ENCODE data around the gene ERC2.
"Not testable (repeated sequence)": the region's sequence is repeated elsewhere in the genome, so short reads cannot be mapped to it uniquely, and the experiment has no call there.

ERC2 gene

GRCh38 chr3:56015374-56015773 is 452.9 kb downstream of the ERC2 start:
- not testable (repeated sequence) for DNase-seq (ENCODE audit: low spot score); FAIRE-seq

- FAIRE-seq (no peak), DNase-seq (ENCODE audit: low spot score) (no peak)
Observed at GRCh38 chr3:56012721-56013120, 455.5 kb downstream of the ERC2 start.

GRCh38 chr3:56005196-56005805 is 463.0 kb downstream of the ERC2 start:
- FAIRE-seq, result no peak

GRCh38 chr3:56003129-56003528 is 465.1 kb downstream of the ERC2 start:
- no peak for FAIRE-seq
- DNase-seq (ENCODE audit: low spot score), result no peak

More at GRCh38 chr3:56005196-56005805, 463.0 kb downstream of the ERC2 start:
- peak; percentile 29 for DNase-seq (ENCODE audit: low spot score)

- no peak for DNase-seq (ENCODE audit: low spot score)
- no peak for FAIRE-seq
Observed at GRCh38 chr3:56001991-56002390, 466.3 kb downstream of the ERC2 start.

- DNase-seq (ENCODE audit: low spot score), result no peak
- no peak for FAIRE-seq
Observed at GRCh38 chr3:56001537-56001936, 466.7 kb downstream of the ERC2 start.

GRCh38 chr3:55989366-55989765 is 478.9 kb downstream of the ERC2 start:
- DNase-seq (ENCODE audit: low spot score), result no peak
- no peak for FAIRE-seq

GRCh38 chr3:55988905-55989304 is 479.4 kb downstream of the ERC2 start:
- DNase-seq (ENCODE audit: low spot score), result no peak
- FAIRE-seq, result no peak

GRCh38 chr3:55984626-55985025 is 483.6 kb downstream of the ERC2 start:
- FAIRE-seq (no peak), DNase-seq (ENCODE audit: low spot score) (peak; percentile 11)

- DNase-seq (ENCODE audit: low spot score), result no peak
- FAIRE-seq, result no peak
Observed at GRCh38 chr3:55978953-55979352, 489.3 kb downstream of the ERC2 start.

GRCh38 chr3:55974421-55975165 is 493.7 kb downstream of the ERC2 start:
- DNase-seq (ENCODE audit: low spot score) (no peak), FAIRE-seq (no peak)

GRCh38 chr3:55969634-55970033 is 498.6 kb downstream of the ERC2 start:
- no peak for FAIRE-seq
- DNase-seq (ENCODE audit: low spot score), result no peak

GRCh38 chr3:55968331-55968730 is 499.9 kb downstream of the ERC2 start:
- DNase-seq (ENCODE audit: low spot score) (no peak), FAIRE-seq (no peak)

- DNase-seq (ENCODE audit: low spot score) (no peak), FAIRE-seq (no peak)
Observed at GRCh38 chr3:55966566-55966965, 501.7 kb downstream of the ERC2 start.

GRCh38 chr3:55965776-55966175 is 502.5 kb downstream of the ERC2 start:
- FAIRE-seq (no peak), DNase-seq (ENCODE audit: low spot score) (no peak)

- FAIRE-seq (no peak), DNase-seq (ENCODE audit: low spot score) (no peak)
Observed at GRCh38 chr3:55964491-55964985, 503.7 kb downstream of the ERC2 start.

- FAIRE-seq, result no peak
- DNase-seq (ENCODE audit: low spot score), result no peak
Observed at GRCh38 chr3:55963601-55964000, 504.7 kb downstream of the ERC2 start.

GRCh38 chr3:55959471-55960080 is 508.7 kb downstream of the ERC2 start:
- DNase-seq (ENCODE audit: low spot score) (no peak), FAIRE-seq (no peak)

- FAIRE-seq, result no peak
- DNase-seq (ENCODE audit: low spot score), result no peak
Observed at GRCh38 chr3:55958605-55959004, 509.7 kb downstream of the ERC2 start.

GRCh38 chr3:55955891-55956477 is 512.3 kb downstream of the ERC2 start:
- DNase-seq (ENCODE audit: low spot score), result no peak
- no peak for FAIRE-seq

- FAIRE-seq (no peak), DNase-seq (ENCODE audit: low spot score) (no peak)
Observed at GRCh38 chr3:55951388-55951787, 516.9 kb downstream of the ERC2 start.

- DNase-seq (ENCODE audit: low spot score) (no peak), FAIRE-seq (no peak)
Observed at GRCh38 chr3:55947406-55947805, 520.9 kb downstream of the ERC2 start.

Data from urothelium cell line (cell line).